ENCODE measurements around the gene MGAT5.
A peak's percentile ranks its signal among the peaks of the same experiment; 100 is the strongest.

The MGAT5 gene

GRCh38 chr2:134370655-134371445 lies 117.0 kb downstream of the MGAT5 start:
- DNase-seq, result no peak

GRCh38 chr2:134372141-134372540 lies 118.3 kb downstream of the MGAT5 start:
- DNase-seq, result no peak

- DNase-seq, result no peak
These were observed 118.8 kb downstream of the MGAT5 start for GRCh38 chr2:134372611-134373131.

- no peak for DNase-seq
These were observed 122.1 kb downstream of the MGAT5 start for GRCh38 chr2:134375935-134376334.

- no peak for DNase-seq
These were observed 123.9 kb downstream of the MGAT5 start for GRCh38 chr2:134377730-134378129.

- DNase-seq, result no peak
These were observed 125.4 kb downstream of the MGAT5 start for GRCh38 chr2:134379293-134379692.

- no peak for DNase-seq
These were observed 125.8 kb downstream of the MGAT5 start for GRCh38 chr2:134379722-134380121.

GRCh38 chr2:134381141-134381540 lies 127.3 kb downstream of the MGAT5 start:
- no peak for DNase-seq

GRCh38 chr2:134384131-134384530 lies 130.3 kb downstream of the MGAT5 start:
- DNase-seq, result no peak

- no peak for DNase-seq
These were observed 131.3 kb downstream of the MGAT5 start for GRCh38 chr2:134385195-134385594.

- DNase-seq, result no peak
These were observed 132.4 kb downstream of the MGAT5 start for GRCh38 chr2:134386310-134386709.

- no peak for DNase-seq
These were observed 135.5 kb downstream of the MGAT5 start for GRCh38 chr2:134389381-134389780.

GRCh38 chr2:134391751-134392160 lies 137.9 kb downstream of the MGAT5 start:
- DNase-seq, result peak; percentile 16

GRCh38 chr2:134392442-134393074 lies 138.7 kb downstream of the MGAT5 start:
- no peak for DNase-seq

- no peak for DNase-seq
These were observed 139.2 kb downstream of the MGAT5 start for GRCh38 chr2:134393075-134393461.

- no peak for DNase-seq
These were observed 141.9 kb downstream of the MGAT5 start for GRCh38 chr2:134395779-134396178.

GRCh38 chr2:134396493-134396892 lies 142.6 kb downstream of the MGAT5 start:
- no peak for DNase-seq

- no peak for DNase-seq
These were observed 143.4 kb downstream of the MGAT5 start for GRCh38 chr2:134397146-134397896.

GRCh38 chr2:134398300-134398699 lies 144.4 kb downstream of the MGAT5 start:
- DNase-seq, result no peak

- DNase-seq, result no peak
These were observed 145.2 kb downstream of the MGAT5 start for GRCh38 chr2:134399096-134399495.

- DNase-seq, result no peak
These were observed 147.2 kb downstream of the MGAT5 start for GRCh38 chr2:134401081-134401497.

- no peak for DNase-seq
These were observed 147.9 kb downstream of the MGAT5 start for GRCh38 chr2:134401789-134402188.

- DNase-seq, result no peak
These were observed 148.5 kb downstream of the MGAT5 start for GRCh38 chr2:134402410-134402809.
